NOMO-1 treated with DMSO at 0.1 percent for 48 hours (cell line): ENCODE measurements around the gene SPACA5.
A peak's percentile ranks its signal among the peaks of the same experiment; 100 is the strongest.
"Not testable (repeated sequence)": the region's sequence is repeated elsewhere in the genome, so short reads cannot be mapped to it uniquely, and the experiment has no call there.

Experiments
- DNase-seq: peaks from one replicate; lab custom pipeline; 2025; ENCODE audit not compliant: unreplicated experiment; lab: John Stamatoyannopoulos, UW

The SPACA5 gene

GRCh38 chrX:48006688-48007087, at the start of gene SPACA5:
SPACA5 (plus strand) TSS chrX:48006988; CDS start chrX:48007803, 815 bp downstream.
- DNase-seq: not testable (repeated sequence)

DNA sequence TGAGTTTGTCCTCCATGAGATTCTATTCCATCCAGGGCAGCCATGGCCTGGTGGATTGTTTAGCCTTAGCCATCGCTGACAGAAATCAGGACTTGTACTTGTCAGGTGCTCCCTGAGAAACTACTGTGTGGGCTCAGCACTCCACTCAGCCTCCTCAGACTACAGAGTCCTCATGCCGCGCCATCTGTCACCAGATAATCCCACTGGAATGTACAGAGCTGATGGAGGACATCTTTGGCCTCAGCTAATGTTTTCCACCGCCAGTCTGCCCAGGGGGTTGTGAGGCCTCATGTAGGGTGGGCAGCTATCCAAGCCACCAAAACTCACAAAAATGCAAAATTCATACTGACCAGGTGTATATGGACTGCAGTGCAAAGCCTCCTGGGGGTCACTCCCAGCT, 48.6 kb upstream of the SPACA5 start:
- not testable (repeated sequence) for DNase-seq

- DNase-seq: no peak
These were observed 47.9 kb upstream of the SPACA5 start for GRCh38 chrX:47958761-47959342.

GRCh38 chrX:47960406-47960805, 46.4 kb upstream of the SPACA5 start:
- DNase-seq: peak; percentile 45

GRCh38 chrX:47961830-47962229, 45.0 kb upstream of the SPACA5 start:
- DNase-seq: not testable (repeated sequence)

GRCh38 chrX:47965526-47965925, 41.3 kb upstream of the SPACA5 start:
- DNase-seq: not testable (repeated sequence)

DNA sequence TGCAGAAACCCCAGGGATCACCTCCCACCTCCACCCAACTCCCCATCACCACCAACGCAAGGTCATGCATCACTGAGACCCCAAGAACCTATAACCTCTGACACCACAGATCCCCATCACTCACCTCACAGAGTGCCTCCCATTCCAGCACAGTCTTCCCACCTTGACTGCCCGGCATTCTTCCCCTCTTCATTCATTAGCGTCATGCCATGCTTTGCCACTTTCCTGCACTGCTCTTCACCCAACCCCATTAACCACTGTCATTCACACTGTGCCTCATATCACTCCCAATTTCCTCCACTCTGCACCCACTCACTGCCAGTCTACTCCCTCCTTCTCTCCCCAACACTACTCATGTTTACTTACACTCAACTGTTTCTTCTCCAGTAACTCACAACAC, 33.6 kb upstream of the SPACA5 start:
- DNase-seq: no peak

GRCh38 chrX:47976254-47977151, 30.3 kb upstream of the SPACA5 start:
- DNase-seq: no peak

GRCh38 chrX:47991263-47992094, 15.3 kb upstream of the SPACA5 start:
- DNase-seq: no peak

GRCh38 chrX:47992095-47992380, 14.8 kb upstream of the SPACA5 start:
- DNase-seq: no peak

- DNase-seq: no peak
These were observed 14.1 kb upstream of the SPACA5 start for GRCh38 chrX:47992669-47993068.

DNA sequence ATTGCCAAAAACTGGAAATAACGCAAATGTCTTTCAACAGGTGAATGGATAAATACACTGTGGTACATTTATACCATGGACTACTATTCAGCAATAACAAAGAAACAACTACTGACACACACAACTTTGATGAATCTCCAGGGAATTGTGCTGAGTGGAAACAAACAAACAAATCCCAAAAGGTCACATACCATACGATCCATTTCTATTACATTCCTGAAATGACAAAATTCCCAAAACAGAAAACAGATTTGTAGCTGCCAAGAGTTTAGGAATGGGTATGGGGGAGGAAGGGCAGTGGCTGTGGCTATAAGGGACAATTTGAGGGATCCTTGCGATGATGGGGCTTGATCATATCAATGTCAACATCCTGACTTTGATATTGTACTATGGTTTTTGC, 5.5 kb upstream of the SPACA5 start:
- DNase-seq: no peak

DNA sequence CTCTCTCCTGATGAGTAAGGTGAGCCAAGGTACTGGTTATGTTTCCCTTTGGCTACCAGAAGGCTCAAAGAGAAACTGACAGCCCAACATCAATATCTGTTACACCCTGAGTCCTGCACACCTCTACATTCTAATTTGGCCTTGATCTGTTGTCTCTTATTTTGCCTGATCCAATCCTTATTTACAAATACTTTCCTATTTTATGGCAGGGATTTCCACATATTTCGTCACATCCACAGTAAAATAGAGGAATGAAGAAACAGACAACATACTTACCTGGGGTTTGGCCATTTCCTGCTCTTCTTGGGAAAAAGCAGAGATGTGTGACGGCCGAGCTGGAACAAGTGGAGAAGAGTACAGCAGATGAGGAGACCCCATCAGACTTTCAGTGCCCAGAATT, 4.5 kb upstream of the SPACA5 start:
- no peak for DNase-seq

DNA sequence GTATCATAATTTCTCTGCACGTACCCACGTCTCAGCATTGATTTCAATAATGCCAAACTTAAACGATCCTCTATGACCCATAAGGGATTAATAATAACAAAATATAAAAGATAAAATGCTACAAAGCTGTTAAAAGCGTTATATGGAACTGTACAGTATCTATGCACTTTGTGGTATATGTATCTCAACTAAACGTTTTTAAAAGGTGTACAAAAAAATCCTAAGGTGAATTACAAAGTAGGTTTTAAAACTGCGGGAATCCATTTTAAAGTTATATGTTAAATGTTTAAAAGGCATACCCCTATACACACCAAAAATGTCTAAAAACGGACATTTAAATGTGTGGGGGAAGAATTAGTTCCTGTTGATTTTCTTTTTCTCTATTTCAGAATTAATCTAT, 3.9 kb upstream of the SPACA5 start:
- no peak for DNase-seq

GRCh38 chrX:48003367-48003757, 3.4 kb upstream of the SPACA5 start:
- DNase-seq: no peak

- peak; percentile 81 for DNase-seq
These were observed 2.9 kb upstream of the SPACA5 start, which contains the start of gene ZNF182 for GRCh38 chrX:48003758-48004457. ZNF182 (minus strand) TSS chrX:48003989; CDS start chrX:48002609, 1,380 bp downstream.

DNA sequence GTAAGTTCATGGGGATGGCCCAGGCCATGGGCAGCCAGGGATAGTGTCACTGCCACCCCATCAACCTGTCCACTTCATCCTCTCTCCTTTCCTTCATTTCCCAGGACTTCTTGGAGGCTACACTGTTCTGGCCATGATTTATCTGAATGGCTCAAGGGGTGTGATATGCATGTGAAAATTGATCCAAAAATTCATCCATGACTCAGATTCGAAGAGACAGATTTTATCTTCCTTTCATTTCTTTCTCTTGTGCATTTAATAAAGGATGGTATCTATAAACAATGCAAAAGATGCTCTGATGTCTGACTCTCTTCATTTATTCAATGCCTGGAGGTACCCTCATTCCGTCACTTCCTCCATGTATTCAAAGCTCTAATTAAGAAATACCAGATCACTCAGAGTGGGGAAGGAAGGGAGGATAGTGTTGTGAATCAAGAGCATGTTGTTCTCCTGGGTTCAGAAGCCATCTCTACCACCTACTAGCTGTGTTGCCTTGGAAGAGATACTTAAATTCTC, 2.7 kb downstream of the SPACA5 start:
- DNase-seq: not testable (repeated sequence)

- DNase-seq: not testable (repeated sequence)
These were observed 10.0 kb downstream of the SPACA5 start for GRCh38 chrX:48016583-48017310.

DNA sequence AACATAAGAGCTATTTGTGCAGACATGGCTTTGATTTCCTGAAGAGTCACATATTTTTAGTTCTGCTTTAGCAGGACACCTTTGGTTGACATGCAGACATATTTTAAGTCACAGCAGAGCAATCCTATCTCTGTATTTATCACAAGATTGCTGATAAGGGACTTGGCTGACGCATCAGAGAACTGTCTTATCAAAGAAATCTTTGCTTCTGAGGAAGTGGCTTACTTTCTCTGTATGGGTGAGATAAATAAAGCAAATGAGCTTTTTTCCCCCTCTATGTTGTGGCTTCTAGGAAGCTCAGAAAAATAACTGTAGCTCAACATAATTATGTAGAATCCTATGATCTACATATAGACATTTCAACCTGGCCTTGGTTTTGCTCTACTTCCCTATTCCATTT, 13.1 kb downstream of the SPACA5 start:
- DNase-seq: not testable (repeated sequence)

DNA sequence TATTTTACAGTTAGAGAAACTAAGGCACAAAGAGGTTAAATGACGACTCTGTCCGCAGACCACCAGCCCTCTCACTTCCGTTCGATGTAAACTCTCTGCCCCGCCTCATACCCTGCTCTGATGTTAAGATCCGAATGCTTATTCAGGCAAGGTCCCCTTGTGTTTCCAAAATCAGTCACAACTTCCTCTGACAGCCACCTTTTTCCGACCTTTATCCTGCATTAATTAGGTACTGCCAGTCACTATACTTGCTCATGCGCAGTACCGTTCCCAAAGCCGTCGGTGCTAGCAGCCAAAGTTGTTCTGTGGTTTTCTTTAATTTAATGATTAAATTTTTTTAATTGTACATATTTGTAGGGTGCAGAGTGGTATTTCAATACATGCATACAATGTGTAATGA, 13.7 kb downstream of the SPACA5 start:
- DNase-seq: not testable (repeated sequence)
